GM18870 (cell line): ENCODE measurements around the gene LRRC46.

Source experiments
- ATAC-seq: cut with Tn5 transposase; IDR thresholded peaks from one replicate; pipeline ENCODE4 v1.9.1; 2021; ENCODE audit warnings: moderate library complexity; ENCODE audit not compliant: unreplicated experiment

Gene LRRC46

GRCh38 chr17:47850692-47851573 lies 19.5 kb downstream of the LRRC46 start, which contains the start of gene SP6:
Gene SP6 (minus strand): TSS chr17:47851163. CDS start chr17:47848429, 2,734 bp downstream.
- ATAC-seq: no peak

GRCh38 chr17:47851764-47852112 lies 20.3 kb downstream of the LRRC46 start:
- ATAC-seq: no peak

- ATAC-seq: no peak
These were observed 20.9 kb downstream of the LRRC46 start for GRCh38 chr17:47852113-47852949.

- no peak for ATAC-seq
These were observed 22.1 kb downstream of the LRRC46 start for GRCh38 chr17:47853616-47854015.

GRCh38 chr17:47855737-47856136 lies 24.3 kb downstream of the LRRC46 start:
- ATAC-seq: no peak

- ATAC-seq: no peak
These were observed 25.4 kb downstream of the LRRC46 start for GRCh38 chr17:47856830-47857229.

- ATAC-seq: no peak
These were observed 26.3 kb downstream of the LRRC46 start for GRCh38 chr17:47857551-47858455.

GRCh38 chr17:47860386-47860785 lies 28.9 kb downstream of the LRRC46 start:
- ATAC-seq: no peak

GRCh38 chr17:47862621-47863440 lies 31.4 kb downstream of the LRRC46 start:
- ATAC-seq: no peak

- no peak for ATAC-seq
These were observed 33.3 kb downstream of the LRRC46 start for GRCh38 chr17:47864791-47865216.

GRCh38 chr17:47866941-47867340 lies 35.5 kb downstream of the LRRC46 start:
- no peak for ATAC-seq

- ATAC-seq: no peak
These were observed 36.5 kb downstream of the LRRC46 start for GRCh38 chr17:47867813-47868533.

- ATAC-seq: no peak
These were observed 37.6 kb downstream of the LRRC46 start for GRCh38 chr17:47869114-47869513.

- no peak for ATAC-seq
These were observed 38.6 kb downstream of the LRRC46 start for GRCh38 chr17:47870056-47870455.

GRCh38 chr17:47871048-47871447 lies 39.6 kb downstream of the LRRC46 start:
- no peak for ATAC-seq

GRCh38 chr17:47872019-47872650 lies 40.7 kb downstream of the LRRC46 start:
- no peak for ATAC-seq

GRCh38 chr17:47872651-47873161 lies 41.2 kb downstream of the LRRC46 start:
- ATAC-seq: no peak

- no peak for ATAC-seq
These were observed 42.0 kb downstream of the LRRC46 start for GRCh38 chr17:47873200-47874090.
